ENCODE results near the gene COX8A.

The COX8A gene

DNA sequence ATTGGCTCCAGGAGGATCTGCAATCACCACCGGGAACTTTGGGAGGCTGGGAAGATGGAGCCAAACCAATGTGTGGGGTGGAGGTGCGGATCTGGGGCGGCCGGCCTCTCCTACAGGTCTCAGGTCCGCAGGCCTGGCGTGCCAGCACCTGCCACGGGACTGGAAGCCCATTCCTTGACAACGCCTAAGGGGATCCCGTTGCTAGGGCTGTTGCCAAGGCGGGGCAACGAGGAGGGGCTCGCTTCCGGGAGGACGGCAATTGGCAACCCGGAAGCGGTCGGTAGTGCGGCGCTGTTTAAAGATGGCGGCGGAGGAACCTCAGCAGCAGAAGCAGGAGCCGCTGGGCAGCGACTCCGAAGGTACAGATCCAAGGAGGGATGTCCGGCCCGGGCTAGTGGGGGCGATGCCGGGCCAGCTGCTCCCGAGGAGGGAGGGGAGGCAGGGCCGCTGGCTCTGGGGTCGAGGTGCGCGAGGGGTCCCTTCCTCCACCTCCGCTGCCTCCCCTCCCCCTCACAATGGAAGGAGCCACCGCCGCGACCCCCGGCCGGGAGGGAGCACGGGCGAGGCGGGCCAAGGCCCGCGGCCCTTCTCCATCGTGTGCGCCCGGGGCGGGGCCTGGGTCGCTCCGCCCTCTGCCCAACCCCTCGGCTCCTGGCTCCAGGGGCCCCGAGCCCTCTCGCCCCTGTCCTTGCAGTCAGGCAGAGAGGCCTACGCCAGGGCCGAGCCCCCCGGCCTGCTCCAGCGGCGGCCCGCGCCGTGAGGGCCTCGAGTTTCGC is 11.9 kb downstream of the COX8A start, which contains the start of gene OTUB1:
Gene OTUB1 (plus strand): TSS at position 283 of the 776 bp plus-strand sequence. CDS start 19 bp downstream, at position 302.
- TF ChIP-seq CTCF (IDR thresholded peaks at IDR 0.05; ENCODE audit: control insufficient read depth, insufficient read depth, low read depth, low read length, missing control alignments), result no peak
- H3K4me3 ChIP-seq (ENCODE audit: control insufficient read depth, low read depth, low read length), result peak within 1 kb of the TSS; percentile 99
- DNase-seq (ENCODE audit: low read depth), result peak; percentile 58

DNA sequence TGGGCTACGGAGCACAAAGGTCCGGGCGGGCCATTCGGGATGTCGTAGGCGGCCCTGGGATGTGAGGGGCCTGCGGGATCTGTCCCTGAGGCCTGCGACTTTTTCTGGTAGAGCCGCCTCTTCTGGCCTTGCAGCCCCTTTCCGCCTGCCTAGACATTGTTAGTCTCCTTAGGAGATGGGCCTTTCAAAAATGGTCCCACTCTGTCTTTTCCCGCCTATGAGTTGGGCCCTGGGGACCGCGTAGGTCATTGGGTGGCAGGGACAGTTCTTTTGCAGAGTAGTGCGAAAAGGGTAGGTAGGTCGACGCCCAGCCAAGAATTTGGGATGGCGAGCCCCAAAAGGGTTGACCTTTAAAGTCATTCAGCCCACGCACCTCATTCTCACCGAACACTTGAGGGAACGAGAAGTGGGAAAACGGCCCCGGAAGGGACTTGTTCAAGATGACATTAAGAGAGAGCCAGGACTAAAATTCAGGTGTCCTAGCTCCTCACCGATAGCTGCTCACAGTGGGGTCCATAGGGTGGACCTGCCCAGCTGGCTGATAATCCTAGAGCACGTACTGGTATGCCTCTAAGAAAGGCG is 12.6 kb downstream of the COX8A start:
- TF ChIP-seq CTCF (IDR thresholded peaks at IDR 0.05; ENCODE audit: control insufficient read depth, insufficient read depth, low read depth, low read length, missing control alignments), result no peak
- peak overlapping the region; percentile 99 for H3K4me3 ChIP-seq (ENCODE audit: control insufficient read depth, low read depth, low read length)
- DNase-seq (ENCODE audit: low read depth), result no peak

GRCh38 chr11:63991558-63991957 is 17.1 kb downstream of the COX8A start:
- no peak for TF ChIP-seq CTCF (IDR thresholded peaks at IDR 0.05; ENCODE audit: control insufficient read depth, insufficient read depth, low read depth, low read length, missing control alignments)
- H3K4me3 ChIP-seq (ENCODE audit: control insufficient read depth, low read depth, low read length), result no peak overlapping the region
- DNase-seq (ENCODE audit: low read depth), result no peak

DNA sequence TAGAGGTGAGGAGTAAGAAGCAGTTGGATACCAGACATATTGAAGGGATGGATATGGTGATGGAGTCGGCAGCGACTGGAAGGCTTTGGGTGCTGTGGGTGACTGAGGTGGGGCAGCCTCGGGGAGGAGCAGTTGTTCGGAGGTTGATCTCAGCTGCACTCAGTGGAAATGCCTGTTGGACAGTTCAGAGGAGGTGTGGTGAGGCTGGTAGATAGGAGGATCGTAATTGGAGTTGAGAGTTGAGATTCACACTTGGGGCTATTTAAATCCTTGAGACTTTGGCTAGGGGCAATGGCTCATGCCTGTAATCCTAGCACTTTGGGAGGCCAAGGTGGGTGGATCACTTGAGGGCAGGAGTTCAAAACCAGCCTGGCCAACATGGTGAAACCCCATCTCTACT is 18.7 kb downstream of the COX8A start:
- no peak for TF ChIP-seq CTCF (IDR thresholded peaks at IDR 0.05; ENCODE audit: control insufficient read depth, insufficient read depth, low read depth, low read length, missing control alignments)
- no peak overlapping the region for H3K4me3 ChIP-seq (ENCODE audit: control insufficient read depth, low read depth, low read length)
- DNase-seq (ENCODE audit: low read depth), result no peak

DNA sequence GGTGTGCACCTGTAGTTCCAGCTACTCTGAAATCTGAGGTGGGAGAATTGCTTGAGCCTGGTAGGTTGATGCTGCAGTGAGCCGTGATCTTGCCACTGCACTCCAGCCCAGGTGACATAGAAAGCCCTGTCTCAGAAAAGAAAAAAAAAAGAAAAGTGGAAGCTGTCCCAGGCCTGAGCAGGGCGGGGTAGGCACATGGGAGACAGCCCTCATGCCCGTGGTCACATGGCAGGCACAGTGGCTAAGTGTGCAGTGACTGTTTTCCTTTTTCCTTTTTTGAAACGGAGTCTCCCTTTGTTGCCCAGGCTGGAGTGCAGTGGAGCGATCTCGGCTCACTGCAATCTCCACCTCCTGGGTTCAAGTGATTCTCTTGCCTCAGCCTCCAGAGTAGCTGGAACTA is 19.6 kb downstream of the COX8A start:
- no peak for DNase-seq (ENCODE audit: low read depth)
- H3K4me3 ChIP-seq (ENCODE audit: control insufficient read depth, low read depth, low read length), result no peak overlapping the region
- no peak for TF ChIP-seq CTCF (IDR thresholded peaks at IDR 0.05; ENCODE audit: control insufficient read depth, insufficient read depth, low read depth, low read length, missing control alignments)

- no peak for TF ChIP-seq CTCF (IDR thresholded peaks at IDR 0.05; ENCODE audit: control insufficient read depth, insufficient read depth, low read depth, low read length, missing control alignments)
- no peak overlapping the region for H3K4me3 ChIP-seq (ENCODE audit: control insufficient read depth, low read depth, low read length)
- no peak for DNase-seq (ENCODE audit: low read depth)
These were observed 22.1 kb downstream of the COX8A start for GRCh38 chr11:63996512-63996911.

All from AG09309 (cell line).